ENCODE data around the gene PKP4. TPM values are rescaled to one million over a fixed set of nuclear protein-coding genes. Genes with fewer than 3 reads are reported as not detected.
A peak's percentile ranks its signal among the peaks of the same experiment; 100 is the strongest.

The PKP4 gene
- total RNA-seq, 1 experiment from 2014 or later, result 52.6 TPM

- peak; percentile 66 for DNase-seq (ENCODE audit: low spot score)
Observed at GRCh38 chr2:158539176-158540005, 82.6 kb downstream of the PKP4 start.

- DNase-seq (ENCODE audit: low spot score), result no peak
Observed at GRCh38 chr2:158542577-158542976, 85.8 kb downstream of the PKP4 start.

DNA sequence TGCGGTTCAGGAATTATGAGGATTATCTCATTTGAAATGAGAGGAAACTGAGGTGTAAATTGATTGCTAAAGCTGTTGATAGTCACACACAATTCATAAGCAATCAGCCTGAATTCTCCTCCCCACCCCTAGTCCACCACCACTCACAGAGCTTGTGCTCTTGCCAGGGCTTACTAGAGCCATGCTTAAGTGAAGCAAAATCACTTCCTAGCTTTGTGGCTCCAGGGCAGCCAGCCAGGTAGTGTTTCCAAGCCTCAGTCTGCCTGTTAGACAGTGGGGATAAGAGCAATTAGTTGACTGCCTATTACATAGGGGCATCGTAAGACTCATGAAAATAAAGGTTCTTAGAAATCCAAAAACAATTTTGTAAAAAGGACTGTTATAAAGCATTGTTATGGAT is 87.2 kb downstream of the PKP4 start:
- no peak for DNase-seq (ENCODE audit: low spot score)

DNA sequence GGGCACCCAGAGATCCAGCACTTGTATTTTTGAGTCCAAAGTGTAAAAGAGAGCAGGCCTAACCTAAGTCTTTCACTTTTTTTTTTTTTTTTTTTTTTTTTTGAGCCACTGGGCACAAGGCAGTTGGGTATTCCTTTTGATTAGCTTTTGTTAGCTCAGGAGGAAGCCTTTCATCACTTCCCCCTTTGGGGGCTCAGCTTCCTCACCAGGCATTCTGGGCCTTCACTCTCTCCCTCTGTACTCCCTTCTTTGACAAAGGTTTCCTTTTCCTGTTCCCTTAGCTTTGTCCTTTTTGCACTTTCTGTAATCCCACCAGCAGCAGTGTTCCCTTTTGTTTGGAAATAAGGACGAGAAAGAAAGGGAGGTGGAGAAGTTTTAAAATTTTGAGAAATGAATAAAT is 88.2 kb downstream of the PKP4 start:
- no peak for DNase-seq (ENCODE audit: low spot score)

GRCh38 chr2:158546412-158547144 is 89.8 kb downstream of the PKP4 start:
- no peak for DNase-seq (ENCODE audit: low spot score)

GRCh38 chr2:158553257-158553656 is 96.5 kb downstream of the PKP4 start:
- DNase-seq (ENCODE audit: low spot score), result no peak

GRCh38 chr2:158554996-158555395 is 98.2 kb downstream of the PKP4 start:
- DNase-seq (ENCODE audit: low spot score), result no peak

GRCh38 chr2:158556124-158556523 is 99.4 kb downstream of the PKP4 start:
- no peak for DNase-seq (ENCODE audit: low spot score)

DNA sequence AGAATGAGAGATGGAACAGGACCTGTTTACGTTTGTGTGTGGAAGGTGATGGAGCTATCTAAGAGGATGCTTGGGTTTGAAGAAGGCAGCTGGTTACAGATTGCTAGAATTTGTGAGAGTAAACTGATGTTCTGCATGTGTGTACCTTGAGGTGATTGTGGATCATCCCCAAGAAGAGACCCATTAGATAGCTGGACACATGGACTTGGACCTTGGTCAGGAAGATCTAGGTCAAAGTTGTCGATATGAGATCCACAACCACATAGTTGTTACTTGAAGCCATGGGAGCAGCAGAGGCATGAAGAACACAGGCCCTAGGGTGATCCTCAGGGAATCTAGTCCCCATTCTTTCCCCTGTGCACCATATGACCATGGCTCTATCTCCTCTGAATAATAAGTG is 101.0 kb downstream of the PKP4 start:
- DNase-seq (ENCODE audit: low spot score), result no peak

DNA sequence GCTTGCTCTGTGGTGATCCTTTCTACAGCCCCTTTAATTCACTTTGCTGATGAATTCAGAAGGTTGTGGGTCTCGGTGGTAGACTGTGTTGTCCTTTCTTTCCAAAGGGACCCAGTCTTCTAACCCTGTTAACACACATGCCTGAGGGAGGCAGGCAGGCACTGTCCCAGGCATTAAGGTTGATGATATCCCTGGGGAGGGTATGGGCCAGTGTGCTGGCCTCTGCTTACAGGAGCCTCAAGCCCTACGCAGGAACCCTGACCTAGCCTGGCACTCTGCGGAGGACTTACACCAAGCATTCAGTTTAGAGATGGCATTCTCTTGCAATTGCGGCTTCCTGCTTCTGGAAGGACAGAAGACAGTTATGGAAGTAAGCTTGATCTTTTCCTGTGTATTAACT is 102.5 kb downstream of the PKP4 start:
- DNase-seq (ENCODE audit: low spot score), result no peak

GRCh38 chr2:158560259-158560658 is 103.5 kb downstream of the PKP4 start:
- no peak for DNase-seq (ENCODE audit: low spot score)

DNA sequence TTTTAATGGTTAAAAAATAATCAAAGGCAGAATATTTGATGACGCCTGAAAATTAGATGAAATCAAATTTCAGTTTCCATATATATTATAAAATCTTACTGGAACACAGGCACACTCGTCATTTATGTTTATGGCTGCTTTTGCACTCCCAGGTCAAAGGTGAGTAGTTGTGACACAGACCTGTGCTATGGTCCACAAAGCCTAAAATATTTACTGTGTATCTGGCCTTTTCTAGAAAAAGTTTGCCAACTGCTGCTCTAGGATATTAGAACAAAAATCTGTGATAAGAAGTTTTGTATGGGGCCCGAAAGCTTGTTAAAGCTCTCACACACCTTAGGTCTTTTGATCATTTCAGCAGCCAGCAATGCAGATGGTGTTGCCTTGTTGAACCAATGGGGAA is 104.3 kb downstream of the PKP4 start:
- DNase-seq (ENCODE audit: low spot score), result no peak

GRCh38 chr2:158567208-158567607 is 110.5 kb downstream of the PKP4 start:
- DNase-seq (ENCODE audit: low spot score), result no peak

- DNase-seq (ENCODE audit: low spot score), result no peak
Observed at GRCh38 chr2:158569284-158569683, 112.5 kb downstream of the PKP4 start.

DNA sequence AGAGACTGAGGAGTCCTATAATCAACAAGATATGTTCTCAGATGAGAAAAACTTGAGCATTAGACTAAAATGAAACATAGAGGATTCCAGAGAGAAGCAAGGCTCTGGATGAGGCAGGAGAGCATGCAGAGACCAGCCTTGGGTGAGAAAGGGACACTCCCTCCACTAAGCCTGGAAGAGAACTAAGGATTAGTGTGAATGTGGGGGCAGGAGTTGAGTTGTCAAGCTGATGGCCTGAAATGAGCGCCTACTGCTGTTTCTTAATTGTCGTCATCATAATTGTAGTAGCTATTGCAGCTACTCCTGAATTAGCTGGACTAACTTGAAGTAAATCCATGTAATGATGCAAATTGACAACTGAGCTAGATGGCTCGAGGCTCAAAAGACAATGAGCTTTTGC is 114.1 kb downstream of the PKP4 start:
- no peak for DNase-seq (ENCODE audit: low spot score)

- no peak for DNase-seq (ENCODE audit: low spot score)
Observed at GRCh38 chr2:158573739-158574138, 117.0 kb downstream of the PKP4 start.

DNA sequence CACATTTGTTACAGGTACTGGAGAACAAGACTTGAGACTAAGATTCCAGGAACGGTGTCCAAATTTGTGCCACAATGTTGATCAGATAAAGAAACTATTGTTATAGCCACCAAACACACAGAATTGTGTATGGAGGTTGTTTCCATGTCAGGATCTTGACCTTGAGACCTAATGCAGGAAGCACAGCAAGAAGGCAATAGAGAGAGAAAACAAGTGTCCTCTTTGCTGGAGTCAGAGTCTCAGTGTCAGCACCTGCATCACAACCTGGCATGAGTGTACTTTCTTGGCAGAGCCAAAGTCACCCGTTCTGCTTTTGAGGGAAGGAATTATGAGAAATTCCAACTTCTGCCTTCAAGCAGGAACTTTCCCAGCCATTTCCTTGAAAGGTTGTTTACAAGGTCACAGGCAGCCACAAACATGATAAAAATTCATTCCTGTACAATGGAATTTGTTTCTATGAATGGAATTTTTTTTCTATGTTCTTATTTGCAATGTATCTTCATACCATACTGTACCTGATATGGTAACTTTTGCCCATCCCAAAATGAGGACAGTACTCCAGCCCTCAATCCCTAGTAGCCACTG is 118.4 kb downstream of the PKP4 start:
- DNase-seq (ENCODE audit: low spot score), result peak; percentile 51

GRCh38 chr2:158577141-158577540 is 120.4 kb downstream of the PKP4 start:
- no peak for DNase-seq (ENCODE audit: low spot score)

GRCh38 chr2:158578703-158579330 is 122.1 kb downstream of the PKP4 start:
- no peak for DNase-seq (ENCODE audit: low spot score)

DNA sequence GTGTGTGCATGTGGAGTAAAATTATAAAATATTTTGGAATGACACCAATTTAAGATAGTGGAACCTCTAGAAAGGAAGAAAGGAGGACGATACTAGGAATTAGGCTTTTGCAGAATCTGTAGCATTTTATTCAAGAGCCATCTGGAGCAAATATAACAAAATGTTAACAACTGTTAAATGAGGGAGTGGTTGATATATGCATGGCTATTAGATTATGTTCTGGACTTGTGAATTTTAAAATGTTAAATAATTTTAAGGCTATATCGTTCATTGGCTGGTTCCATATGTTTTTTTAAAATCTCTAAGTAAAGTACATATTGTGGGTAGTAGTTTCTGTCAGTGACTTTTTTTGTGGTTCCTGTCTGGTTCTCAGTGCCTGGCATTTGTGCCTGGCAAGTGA is 123.2 kb downstream of the PKP4 start:
- no peak for DNase-seq (ENCODE audit: low spot score)

DNA sequence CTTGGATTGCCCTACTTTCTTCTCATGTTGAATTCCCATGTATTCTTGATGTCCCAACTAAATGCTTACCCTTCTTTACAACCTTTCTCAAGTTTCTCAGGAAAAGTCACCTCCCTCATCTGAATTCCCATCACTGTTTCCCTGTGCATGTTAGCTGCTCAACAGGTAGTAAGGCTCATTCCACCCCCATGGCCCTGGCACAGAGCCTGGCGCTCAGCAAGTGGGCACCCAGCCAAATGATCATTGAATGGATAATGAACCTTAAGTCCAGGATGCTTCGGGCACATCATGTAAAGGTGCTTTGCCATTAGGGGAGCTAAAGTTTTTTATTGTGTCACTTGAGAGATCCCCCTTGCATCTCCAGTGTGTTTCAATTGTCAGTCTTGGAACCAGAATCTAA is 124.0 kb downstream of the PKP4 start:
- DNase-seq (ENCODE audit: low spot score), result no peak

DNA sequence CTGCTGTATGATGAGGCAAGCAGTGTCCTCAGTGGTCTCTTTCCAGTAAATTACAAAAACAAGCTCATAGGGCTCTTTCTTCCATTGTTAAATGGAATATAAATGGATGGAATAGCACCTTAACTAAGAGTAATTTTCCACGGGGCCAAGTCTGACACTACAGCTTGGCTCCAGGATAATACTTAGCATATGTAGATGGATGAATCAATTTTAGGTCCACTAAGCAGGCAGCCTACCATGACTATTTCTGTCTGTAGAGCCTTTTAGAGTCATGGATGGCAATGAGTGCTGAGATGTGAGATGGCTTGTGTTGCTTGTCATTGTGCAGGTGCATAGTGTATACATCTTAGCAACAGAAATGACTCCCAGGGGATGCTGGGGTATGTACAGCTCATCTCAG is 125.9 kb downstream of the PKP4 start:
- no peak for DNase-seq (ENCODE audit: low spot score)

Data from A172 (cell line).